HepG2 (cell line): Measurements from ENCODE around the gene C3orf18.

Experiments used
- BHLHE40 ChIP-seq: IDR thresholded peaks from 2 replicates; pipeline ENCODE4 v1.6.1; 2011; ENCODE audit warnings: low read length, improper control_type of control experiment
- CTCF ChIP-seq: sonication (generic); formaldehyde crosslinking; IDR thresholded peaks from 2 replicates; pipeline ENCODE4 v1.5.0; 2020; ENCODE audit warnings: mild to moderate bottlenecking, missing genetic modification reagents, moderate library complexity
- SP140L ChIP-seq: sonication (generic); formaldehyde crosslinking; IDR thresholded peaks from 2 replicates; pipeline ENCODE4 v1.4.0; 2020; ENCODE audit warnings: missing genetic modification reagents, borderline replicate concordance
- SUZ12 ChIP-seq: fragments of 150-350 bp; IDR thresholded peaks from 2 replicates; pipeline ENCODE4 v1.6.1; 2014; ENCODE audit warnings: low read depth, low read length
- U2AF2 ChIP-seq: fragments of 200-400 bp; formaldehyde crosslinking; IDR thresholded peaks from 2 replicates; pipeline ENCODE4 v1.6.1; 2017; ENCODE audit warnings: low read depth, mild to moderate bottlenecking, low read length
- ZEB1 ChIP-seq: IDR thresholded peaks from 2 replicates; pipeline ENCODE4 v1.6.1; 2012; ENCODE audit warnings: mild to moderate bottlenecking, low read depth, inconsistent platforms; ENCODE audit not compliant: insufficient replicate concordance
- ZNF121 ChIP-seq: sonication (generic); formaldehyde crosslinking; IDR thresholded peaks from 2 replicates; pipeline ENCODE4 v1.5.0; 2020; ENCODE audit warnings: mild to moderate bottlenecking, missing genetic modification reagents
- ZNF317 ChIP-seq: sonication (generic); formaldehyde crosslinking; IDR thresholded peaks from 2 replicates; pipeline ENCODE4 v1.5.0; 2020; ENCODE audit warnings: mild to moderate bottlenecking, missing genetic modification reagents
- ZNF431 ChIP-seq: sonication (generic); formaldehyde crosslinking; IDR thresholded peaks from 2 replicates; pipeline ENCODE4 v1.9.0; 2022; ENCODE audit warnings: missing genetic modification reagents, low read depth, mild to moderate bottlenecking, borderline replicate concordance
- TF ChIP-seq, protein P1 (sequence below): sonication (generic); formaldehyde crosslinking; IDR thresholded peaks from 2 replicates; pipeline ENCODE4 v1.5.1; 2020; ENCODE audit warnings: missing genetic modification reagents, mild to moderate bottlenecking, borderline replicate concordance
- TF ChIP-seq, protein P2 (sequence below): sonication (generic); formaldehyde crosslinking; conservative IDR thresholded peaks from 2 replicates; pipeline ENCODE4 v1.4.0; 2020; ENCODE audit warnings: missing genetic modification reagents
- TF ChIP-seq, protein P3 (sequence below): sonication (generic); formaldehyde crosslinking; IDR thresholded peaks from 2 replicates; pipeline ENCODE4 v1.8.1; 2023; ENCODE audit warnings: mild to moderate bottlenecking, missing genetic modification reagents

GRCh38 chr3:50531201-50531600, 36.3 kb downstream of the C3orf18 start:
- TF ChIP-seq BHLHE40 (no peak), ZNF317 (no peak), ZNF121 (CRISPR knock-in tag) (no peak), ZNF431 (CRISPR knock-in tag) (no peak), SP140L (CRISPR knock-in tag) (no peak), SUZ12 (no peak), ZEB1 (no peak), CTCF (CRISPR knock-in tag) (no peak), U2AF2 (no peak)
- TF ChIP-seq, protein P1, sequence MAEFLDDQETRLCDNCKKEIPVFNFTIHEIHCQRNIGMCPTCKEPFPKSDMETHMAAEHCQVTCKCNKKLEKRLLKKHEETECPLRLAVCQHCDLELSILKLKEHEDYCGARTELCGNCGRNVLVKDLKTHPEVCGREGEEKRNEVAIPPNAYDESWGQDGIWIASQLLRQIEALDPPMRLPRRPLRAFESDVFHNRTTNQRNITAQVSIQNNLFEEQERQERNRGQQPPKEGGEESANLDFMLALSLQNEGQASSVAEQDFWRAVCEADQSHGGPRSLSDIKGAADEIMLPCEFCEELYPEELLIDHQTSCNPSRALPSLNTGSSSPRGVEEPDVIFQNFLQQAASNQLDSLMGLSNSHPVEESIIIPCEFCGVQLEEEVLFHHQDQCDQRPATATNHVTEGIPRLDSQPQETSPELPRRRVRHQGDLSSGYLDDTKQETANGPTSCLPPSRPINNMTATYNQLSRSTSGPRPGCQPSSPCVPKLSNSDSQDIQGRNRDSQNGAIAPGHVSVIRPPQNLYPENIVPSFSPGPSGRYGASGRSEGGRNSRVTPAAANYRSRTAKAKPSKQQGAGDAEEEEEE (CRISPR knock-in tag): no peak
- TF ChIP-seq, protein P2, sequence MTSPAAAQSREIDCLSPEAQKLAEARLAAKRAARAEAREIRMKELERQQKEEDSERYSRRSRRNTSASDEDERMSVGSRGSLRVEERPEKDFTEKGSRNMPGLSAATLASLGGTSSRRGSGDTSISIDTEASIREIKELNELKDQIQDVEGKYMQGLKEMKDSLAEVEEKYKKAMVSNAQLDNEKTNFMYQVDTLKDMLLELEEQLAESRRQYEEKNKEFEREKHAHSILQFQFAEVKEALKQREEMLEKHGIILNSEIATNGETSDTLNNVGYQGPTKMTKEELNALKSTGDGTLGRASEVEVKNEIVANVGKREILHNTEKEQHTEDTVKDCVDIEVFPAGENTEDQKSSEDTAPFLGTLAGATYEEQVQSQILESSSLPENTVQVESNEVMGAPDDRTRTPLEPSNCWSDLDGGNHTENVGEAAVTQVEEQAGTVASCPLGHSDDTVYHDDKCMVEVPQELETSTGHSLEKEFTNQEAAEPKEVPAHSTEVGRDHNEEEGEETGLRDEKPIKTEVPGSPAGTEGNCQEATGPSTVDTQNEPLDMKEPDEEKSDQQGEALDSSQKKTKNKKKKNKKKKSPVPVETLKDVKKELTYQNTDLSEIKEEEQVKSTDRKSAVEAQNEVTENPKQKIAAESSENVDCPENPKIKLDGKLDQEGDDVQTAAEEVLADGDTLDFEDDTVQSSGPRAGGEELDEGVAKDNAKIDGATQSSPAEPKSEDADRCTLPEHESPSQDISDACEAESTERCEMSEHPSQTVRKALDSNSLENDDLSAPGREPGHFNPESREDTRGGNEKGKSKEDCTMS (CRISPR knock-in tag): no peak
- TF ChIP-seq, protein P3, sequence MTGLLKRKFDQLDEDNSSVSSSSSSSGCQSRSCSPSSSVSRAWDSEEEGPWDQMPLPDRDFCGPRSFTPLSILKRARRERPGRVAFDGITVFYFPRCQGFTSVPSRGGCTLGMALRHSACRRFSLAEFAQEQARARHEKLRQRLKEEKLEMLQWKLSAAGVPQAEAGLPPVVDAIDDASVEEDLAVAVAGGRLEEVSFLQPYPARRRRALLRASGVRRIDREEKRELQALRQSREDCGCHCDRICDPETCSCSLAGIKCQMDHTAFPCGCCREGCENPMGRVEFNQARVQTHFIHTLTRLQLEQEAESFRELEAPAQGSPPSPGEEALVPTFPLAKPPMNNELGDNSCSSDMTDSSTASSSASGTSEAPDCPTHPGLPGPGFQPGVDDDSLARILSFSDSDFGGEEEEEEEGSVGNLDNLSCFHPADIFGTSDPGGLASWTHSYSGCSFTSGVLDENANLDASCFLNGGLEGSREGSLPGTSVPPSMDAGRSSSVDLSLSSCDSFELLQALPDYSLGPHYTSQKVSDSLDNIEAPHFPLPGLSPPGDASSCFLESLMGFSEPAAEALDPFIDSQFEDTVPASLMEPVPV (CRISPR knock-in tag): no peak
